ENCODE measurements around the gene EPB41. TPM values are rescaled to one million over a fixed set of nuclear protein-coding genes. Genes with fewer than 3 reads are reported as not detected.

Gene EPB41
- total RNA-seq, 4 donors from 2014 or later: 110 to 183 (median 126) TPM

- Histone ChIP-seq H3K4me1 (peaks cover 0 to 10% (median 5%) of the 10 kb centered on the region in 4 donors), H3K27ac (no peak overlapping the region), H3K36me3 (no peaks in the 10 kb centered on the region), H3K4me3 (no peak overlapping the region), H3K9me3 (no peaks in the 10 kb centered on the region), H3K27me3 (no peaks in the 10 kb centered on the region)
- TF ChIP-seq, protein P1, sequence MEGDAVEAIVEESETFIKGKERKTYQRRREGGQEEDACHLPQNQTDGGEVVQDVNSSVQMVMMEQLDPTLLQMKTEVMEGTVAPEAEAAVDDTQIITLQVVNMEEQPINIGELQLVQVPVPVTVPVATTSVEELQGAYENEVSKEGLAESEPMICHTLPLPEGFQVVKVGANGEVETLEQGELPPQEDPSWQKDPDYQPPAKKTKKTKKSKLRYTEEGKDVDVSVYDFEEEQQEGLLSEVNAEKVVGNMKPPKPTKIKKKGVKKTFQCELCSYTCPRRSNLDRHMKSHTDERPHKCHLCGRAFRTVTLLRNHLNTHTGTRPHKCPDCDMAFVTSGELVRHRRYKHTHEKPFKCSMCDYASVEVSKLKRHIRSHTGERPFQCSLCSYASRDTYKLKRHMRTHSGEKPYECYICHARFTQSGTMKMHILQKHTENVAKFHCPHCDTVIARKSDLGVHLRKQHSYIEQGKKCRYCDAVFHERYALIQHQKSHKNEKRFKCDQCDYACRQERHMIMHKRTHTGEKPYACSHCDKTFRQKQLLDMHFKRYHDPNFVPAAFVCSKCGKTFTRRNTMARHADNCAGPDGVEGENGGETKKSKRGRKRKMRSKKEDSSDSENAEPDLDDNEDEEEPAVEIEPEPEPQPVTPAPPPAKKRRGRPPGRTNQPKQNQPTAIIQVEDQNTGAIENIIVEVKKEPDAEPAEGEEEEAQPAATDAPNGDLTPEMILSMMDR (IDR thresholded peaks at IDR 0.05): no peak
- no peak for TF ChIP-seq POLR2A (IDR thresholded peaks at IDR 0.05)
- DNase-seq: no peak
These were observed 7.0 kb downstream of the EPB41 start for GRCh38 chr1:28921286-28921869.

DNA sequence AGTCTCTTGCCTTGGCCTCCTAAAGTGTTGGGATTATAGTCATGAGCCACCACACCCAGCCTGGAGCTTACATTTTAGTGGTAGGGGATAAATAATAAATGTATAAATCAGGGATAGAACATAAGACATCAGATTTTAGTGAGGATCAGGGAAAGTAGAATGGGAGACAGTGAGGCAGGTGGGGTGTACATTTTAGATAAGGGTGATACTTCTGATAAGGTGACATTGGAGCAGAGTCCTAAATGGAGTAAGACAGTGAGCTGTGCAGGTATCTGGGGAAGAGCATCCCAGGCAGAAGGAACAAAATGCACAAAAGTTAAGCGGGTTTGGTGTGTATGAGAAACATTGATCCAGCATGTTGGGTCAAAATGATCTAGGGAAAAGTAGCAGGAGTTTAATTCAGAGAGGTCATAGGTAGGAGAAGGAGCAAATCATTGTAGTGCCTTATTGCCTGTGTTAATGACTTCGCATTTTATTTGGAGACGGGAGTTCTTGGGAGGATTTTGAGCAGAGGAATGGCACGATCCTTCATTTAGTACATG lies 11.1 kb downstream of the EPB41 start:
- H3K27me3 ChIP-seq: no peaks in the 10 kb centered on the region
- peak overlapping the region in 3 of 4 donors; percentile 12 to 74 (median 74) for H3K27ac ChIP-seq
- H3K4me3 ChIP-seq: no peak overlapping the region
- peaks cover 3 to 45% (median 21%) of the 10 kb centered on the region in 4 donors for H3K4me1 ChIP-seq
- H3K36me3 ChIP-seq: no peaks in the 10 kb centered on the region
- DNase-seq: no peak
- H3K9me3 ChIP-seq: no peaks in the 10 kb centered on the region
- no peak for TF ChIP-seq POLR2A (IDR thresholded peaks at IDR 0.05)
- TF ChIP-seq, protein P1 (IDR thresholded peaks at IDR 0.05): no peak

DNA sequence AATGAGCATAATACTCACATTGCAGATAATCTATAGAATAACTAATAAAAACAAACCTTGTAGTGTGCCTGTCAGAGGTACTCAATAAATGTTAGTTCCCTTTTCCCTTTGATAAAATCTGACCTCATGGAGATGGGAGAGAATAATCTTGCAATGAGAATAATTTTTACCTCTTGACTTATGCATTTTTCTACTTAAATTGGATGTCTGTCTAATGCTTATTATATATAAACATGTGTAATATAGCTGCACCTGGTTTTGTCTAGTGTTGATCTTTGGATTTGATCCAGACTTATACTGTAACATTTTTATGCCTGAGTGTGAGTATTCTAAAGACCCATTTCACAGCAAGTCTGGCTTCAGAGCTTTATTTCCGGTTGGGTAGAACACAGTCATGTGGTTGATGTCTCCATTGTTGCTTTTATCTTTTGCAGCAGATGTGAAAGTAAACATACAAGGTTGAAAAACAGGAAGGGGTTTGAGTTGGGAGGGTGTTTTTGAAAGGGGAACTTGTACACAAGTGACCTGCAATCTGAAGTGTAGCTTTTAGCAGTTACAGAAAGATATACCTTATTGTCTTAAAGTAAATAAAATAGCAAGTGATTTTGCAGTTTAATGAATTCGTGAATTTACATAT lies 12.4 kb downstream of the EPB41 start:
- Histone ChIP-seq H3K9me3 (no peaks in the 10 kb centered on the region), H3K27me3 (no peaks in the 10 kb centered on the region), H3K4me3 (no peak overlapping the region), H3K4me1 (peaks cover 3 to 45% (median 21%) of the 10 kb centered on the region in 4 donors), H3K27ac (peak overlapping the region; percentile 60 to 77 (median 74)), H3K36me3 (no peaks in the 10 kb centered on the region)
- TF ChIP-seq POLR2A (IDR thresholded peaks at IDR 0.05): no peak
- TF ChIP-seq, protein P1 (IDR thresholded peaks at IDR 0.05): no peak
- peak in 2 of 3 donors; percentile 50 to 53 for DNase-seq

- TF ChIP-seq, protein P1 (IDR thresholded peaks at IDR 0.05): no peak
- no peak for TF ChIP-seq POLR2A (IDR thresholded peaks at IDR 0.05)
- DNase-seq: no peak
- Histone ChIP-seq H3K4me3 (no peak overlapping the region), H3K27me3 (no peaks in the 10 kb centered on the region), H3K4me1 (peaks cover 3 to 45% (median 21%) of the 10 kb centered on the region in 4 donors), H3K36me3 (no peaks in the 10 kb centered on the region), H3K9me3 (no peaks in the 10 kb centered on the region), H3K27ac (peak overlapping the region; percentile 60 to 77 (median 74))
These were observed 12.9 kb downstream of the EPB41 start for GRCh38 chr1:28927266-28927647.

DNA sequence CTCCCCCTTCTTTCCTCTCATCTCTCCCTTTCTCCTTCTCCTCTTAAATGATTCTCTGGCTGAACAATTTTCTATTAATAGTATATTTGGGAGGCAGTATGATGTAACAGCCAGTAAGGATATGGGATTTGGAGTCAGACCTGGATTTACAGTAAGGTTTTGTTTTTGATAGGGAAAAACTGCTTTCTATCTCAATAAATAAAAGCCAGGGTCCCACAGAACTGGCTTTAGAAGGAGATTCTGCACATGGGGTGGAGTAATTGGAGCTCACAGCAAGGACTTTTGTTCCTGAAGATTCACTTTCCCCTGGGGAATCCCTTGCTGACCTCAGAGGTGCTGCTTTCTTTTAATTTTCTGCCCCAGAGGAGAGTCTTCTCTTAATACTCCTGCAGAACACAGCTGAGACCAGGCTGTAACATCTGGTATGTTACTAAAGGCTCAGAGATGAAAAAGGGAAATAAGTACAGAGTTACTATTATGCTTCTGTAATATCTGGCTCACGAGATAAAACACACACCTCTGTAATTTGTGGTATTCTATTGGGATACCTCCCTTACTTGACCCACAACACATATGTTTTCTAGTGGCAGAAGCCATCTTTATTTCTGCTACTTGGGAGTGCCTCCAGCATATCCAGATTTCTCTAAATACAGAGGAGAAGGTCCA lies 13.4 kb downstream of the EPB41 start:
- no peaks in the 10 kb centered on the region for H3K27me3 ChIP-seq
- H3K4me1 ChIP-seq: peaks cover 3 to 45% (median 21%) of the 10 kb centered on the region in 4 donors
- DNase-seq: no peak
- H3K9me3 ChIP-seq: no peaks in the 10 kb centered on the region
- peak overlapping the region; percentile 60 to 77 (median 74) for H3K27ac ChIP-seq
- TF ChIP-seq, protein P1 (IDR thresholded peaks at IDR 0.05): no peak
- no peak for TF ChIP-seq POLR2A (IDR thresholded peaks at IDR 0.05)
- peak overlapping the region in 1 of 4 donors; percentile 7 for H3K4me3 ChIP-seq
- H3K36me3 ChIP-seq: no peaks in the 10 kb centered on the region

Data from Peyer's patch (tissue), 4 donors.